Measurements from ENCODE around the gene MORC1. TPM values are rescaled to one million over a fixed set of nuclear protein-coding genes. Genes with fewer than 3 reads are reported as not detected.

MORC1 gene
- polyA plus RNA-seq: not detected in 3 replicates
- polyA plus RNA-seq (2011; ENCODE audit: low read depth): not detected
- not detected in 2 replicates for polyA plus RNA-seq (2011; cell fraction: cytosol; rRNA removed)
- polyA plus RNA-seq (2011; cell fraction: nucleus; rRNA removed): not detected in 2 replicates
- not detected in 2 replicates for polyA plus RNA-seq (2012; ENCODE audit: low replicate concordance)
- not detected in 3 replicates for polyA minus RNA-seq
- polyA minus RNA-seq (2011; cell fraction: cytosol; rRNA and poly(A)+ RNA removed): not detected
- not detected in 2 replicates for polyA minus RNA-seq (2011; cell fraction: nucleus; rRNA and poly(A)+ RNA removed)

- H3K79me2 ChIP-seq (ENCODE audit: control insufficient read depth, insufficient read depth, low read length): no peaks in the 10 kb centered on the region
- no peak for FAIRE-seq
These were observed at the start of gene MORC1 for GRCh38 chr3:109117939-109118338. MORC1 (minus strand) TSS chr3:109118134; CDS start chr3:109118059, 75 bp downstream.

GRCh38 chr3:109165905-109166304, 48.0 kb upstream of the MORC1 start:
- DNase-seq (ENCODE audit: low read depth, low spot score): no peak
- FAIRE-seq: no peak
- TF ChIP-seq EZH2 (IDR thresholded peaks at IDR 0.05; ENCODE audit: low read length) (no peak), CTCF (optimal IDR thresholded peaks at IDR 0.05 in 1 of 3, IDR thresholded peaks at IDR 0.05 in 1 of 3, conservative IDR thresholded peaks at IDR 0.05 in 1 of 3; ENCODE audit: extremely low read depth in 1 of 3, insufficient read depth in 2 of 3, low read length in 3 of 3) (no peak)
- no peak overlapping the region for H3K4me2 ChIP-seq (ENCODE audit: control insufficient read depth, extremely low read depth, insufficient read depth, low read depth, low read length)
- H3K4me1 ChIP-seq (ENCODE audit: control insufficient read depth, extremely low read depth, insufficient read depth, low read length): no peaks in the 10 kb centered on the region
- no peak overlapping the region for H3K4me3 ChIP-seq (ENCODE audit: control insufficient read depth in 2 of 3, extremely low read depth in 1 of 3, insufficient read depth in 2 of 3, low read depth in 1 of 3, low read length in 3 of 3)
- H3K79me2 ChIP-seq (ENCODE audit: control insufficient read depth, insufficient read depth, low read length): no peaks in the 10 kb centered on the region
- H3K9me3 ChIP-seq (ENCODE audit: control insufficient read depth, low read depth, low read length): no peaks in the 10 kb centered on the region
- H3K27me3 ChIP-seq (ENCODE audit: control insufficient read depth, extremely low read depth, insufficient read depth, low read length): no peaks in the 10 kb centered on the region
- H3K36me3 ChIP-seq (ENCODE audit: control insufficient read depth in 2 of 2, extremely low read depth in 1 of 2, insufficient read depth in 2 of 2, low read length in 2 of 2): no peaks in the 10 kb centered on the region
- H3K9me1 ChIP-seq (ENCODE audit: control insufficient read depth, extremely low read depth, insufficient read depth, low read length): no peaks in the 10 kb centered on the region
- no peaks in the 10 kb centered on the region for H4K20me1 ChIP-seq (ENCODE audit: control insufficient read depth, extremely low read depth, insufficient read depth, low read length)
- no peak overlapping the region for H3K27ac ChIP-seq (ENCODE audit: control insufficient read depth, insufficient read depth, low read length)
- H2AFZ ChIP-seq (ENCODE audit: control insufficient read depth, low read length): no peak overlapping the region
- H3K9ac ChIP-seq (ENCODE audit: control insufficient read depth, extremely low read depth, insufficient read depth, low read length): no peak overlapping the region
- dilution Hi-C loops (cut with MboI; ENCODE audit: extremely low pct_ligation_motif_present, low sequenced_read_pairs): no loop called here

More at GRCh38 chr3:109117939-109118338, at the start of gene MORC1:
- Histone ChIP-seq H2AFZ (ENCODE audit: control insufficient read depth, low read length) (no peak within 1 kb of the TSS), H3K4me2 (ENCODE audit: control insufficient read depth, extremely low read depth, insufficient read depth, low read depth, low read length) (no peak within 1 kb of the TSS), H3K27me3 (ENCODE audit: control insufficient read depth, extremely low read depth, insufficient read depth, low read length) (no peaks in the 10 kb centered on the region), H3K9ac (ENCODE audit: control insufficient read depth, extremely low read depth, insufficient read depth, low read length) (no peak within 1 kb of the TSS), H4K20me1 (ENCODE audit: control insufficient read depth, extremely low read depth, insufficient read depth, low read length) (no peaks in the 10 kb centered on the region), H3K27ac (ENCODE audit: control insufficient read depth, insufficient read depth, low read length) (no peak within 1 kb of the TSS), H3K9me3 (ENCODE audit: control insufficient read depth, low read depth, low read length) (no peaks in the 10 kb centered on the region), H3K9me1 (ENCODE audit: control insufficient read depth, extremely low read depth, insufficient read depth, low read length) (no peaks in the 10 kb centered on the region), H3K4me3 (ENCODE audit: control insufficient read depth in 2 of 3, extremely low read depth in 1 of 3, insufficient read depth in 2 of 3, low read depth in 1 of 3, low read length in 3 of 3) (no peak within 1 kb of the TSS), H3K4me1 (ENCODE audit: control insufficient read depth, extremely low read depth, insufficient read depth, low read length) (no peaks in the 10 kb centered on the region), H3K36me3 (ENCODE audit: control insufficient read depth in 2 of 2, extremely low read depth in 1 of 2, insufficient read depth in 2 of 2, low read length in 2 of 2) (no peaks in the 10 kb centered on the region)
- TF ChIP-seq EZH2 (IDR thresholded peaks at IDR 0.05; ENCODE audit: low read length) (no peak), CTCF (optimal IDR thresholded peaks at IDR 0.05 in 1 of 3, IDR thresholded peaks at IDR 0.05 in 1 of 3, conservative IDR thresholded peaks at IDR 0.05 in 1 of 3; ENCODE audit: extremely low read depth in 1 of 3, insufficient read depth in 2 of 3, low read length in 3 of 3) (no peak)
- no peak for DNase-seq (ENCODE audit: low read depth, low spot score)
- dilution Hi-C loops (cut with MboI; ENCODE audit: extremely low pct_ligation_motif_present, low sequenced_read_pairs): no loop called here
